Endothelial cell of umbilical vein (primary cell): ENCODE results near the gene ETV6. TPM values are rescaled to one million over a fixed set of nuclear protein-coding genes. Genes with fewer than 3 reads are reported as not detected.

ENCODE experiments used
- BruUV-seq: library from RNA; stranded (reverse); fragments of 400-500 nt; replicated peaks from 2 replicates; lab custom pipeline; 2021; lab: Mats Ljungman, UMichigan
- CTCF ChIA-PET: fragments of 300-600, 350-600 bp; sonication (Branson Sonifier 250); formaldehyde crosslinking; loops from one replicate; lab custom pipeline; 2021; ENCODE audit warnings: antibody characterized with exemption, inconsistent platforms; lab: Charles Lee
- POLR2A ChIA-PET: fragments of 300-600, 350-600 bp; sonication (Branson Sonifier 250); formaldehyde crosslinking; loops from one replicate; lab custom pipeline; 2021; ENCODE audit warnings: antibody characterized with exemption, inconsistent platforms; lab: Charles Lee
- DNase-seq: peaks from one replicate; pipeline ENCODE4 v3.0.0-alpha.2; 2011; ENCODE audit warnings: low read depth, low spot score
- FAIRE-seq: peaks from 2 replicates; lab custom pipeline; 2011; peaks lifted over from hg19 to GRCh38; lab: Jason Lieb, UNC
- H2AFZ ChIP-seq: 2 replicates; pipeline ENCODE4 v1.6.0; 2012; ENCODE audit warnings: low read depth, low read length, control low read depth, inconsistent platforms
- H3K27ac ChIP-seq: 2 replicates; pipeline ENCODE4 v1.5.1; 2011; ENCODE audit warnings: low read depth, mild to moderate bottlenecking, control low read depth, low read length, moderate library complexity; ENCODE audit not compliant: insufficient read depth
- H3K27me3 ChIP-seq, 2 experiments: 2 replicates each; pipeline versions ENCODE4 v1.6.0 to v1.6.1; 2011; ENCODE audit warnings: low read length in 2 of 2, mixed read lengths in 1 of 2; ENCODE audit not compliant: control insufficient read depth in 2 of 2, insufficient read depth in 2 of 2
- H3K36me3 ChIP-seq, 2 experiments: 2 replicates in 1 of 2; 3 replicates in 1 of 2; pipeline ENCODE4 v1.5.1; 2011; ENCODE audit warnings: low read length in 2 of 2, mild to moderate bottlenecking in 1 of 2, moderate library complexity in 1 of 2; ENCODE audit not compliant: control insufficient read depth in 2 of 2, insufficient read depth in 2 of 2; ENCODE audit errors: extremely low read depth in 1 of 2
- H3K4me1 ChIP-seq: 3 replicates; pipeline ENCODE4 v1.5.1; 2011; ENCODE audit warnings: mild to moderate bottlenecking, low read length; ENCODE audit not compliant: control insufficient read depth, insufficient read depth; ENCODE audit errors: extremely low read depth
- H3K4me2 ChIP-seq: 2 replicates; pipeline ENCODE4 v1.6.1; 2011; ENCODE audit warnings: low read length, control low read depth, mixed read lengths; ENCODE audit not compliant: insufficient read depth
- H3K4me3 ChIP-seq, 3 experiments: fragments of 200-600 bp in 1 of 3; sonication (generic), shearing (Covaris generic) in 1 of 3; replicated peaks in 1 of 3; 2 replicates each; pipeline ENCODE4 v1.5.1; 2011 to 2016; ENCODE audit warnings: control low read depth in 3 of 3, low read length in 3 of 3, mild to moderate bottlenecking in 2 of 3, inconsistent platforms in 1 of 3, low read depth in 1 of 3, moderate library complexity in 1 of 3; ENCODE audit not compliant: insufficient read depth in 1 of 3
- H3K79me2 ChIP-seq: 2 replicates; pipeline ENCODE4 v1.6.0; 2012; ENCODE audit warnings: low read length, inconsistent platforms; ENCODE audit not compliant: control insufficient read depth, insufficient read depth
- H3K9ac ChIP-seq: replicated peaks from 2 replicates; pipeline ENCODE3; 2011; ENCODE audit warnings: low read length, control low read depth; ENCODE audit not compliant: insufficient read depth; ENCODE audit errors: extremely low read depth
- H3K9me1 ChIP-seq: replicated peaks from 3 replicates; pipeline ENCODE4 v1.6.0; 2011; ENCODE audit warnings: mild to moderate bottlenecking, low read length; ENCODE audit not compliant: control insufficient read depth, insufficient read depth; ENCODE audit errors: extremely low read depth
- H3K9me3 ChIP-seq: replicated peaks from 2 replicates; pipeline ENCODE4 v1.5.1; 2012; ENCODE audit warnings: low read length, inconsistent platforms; ENCODE audit not compliant: control insufficient read depth, insufficient read depth
- H4K20me1 ChIP-seq: replicated peaks from 2 replicates; pipeline ENCODE3; 2011; ENCODE audit warnings: mild to moderate bottlenecking, low read length; ENCODE audit not compliant: control insufficient read depth, insufficient read depth; ENCODE audit errors: extremely low read depth
- CTCF ChIP-seq, 2 donors: IDR thresholded peaks; 1 replicate in 1 of 2; 2 replicates in 1 of 2; pipeline ENCODE4 v1.5.1; 2011; ENCODE audit warnings: low read length in 2 of 2, mild to moderate bottlenecking in 2 of 2, moderate library complexity in 2 of 2, control low read depth in 1 of 2, inconsistent platforms in 1 of 2, low read depth in 1 of 2; ENCODE audit not compliant: insufficient read depth in 1 of 2; ENCODE audit errors: extremely low read depth in 1 of 2
- EZH2 ChIP-seq: IDR thresholded peaks from 2 replicates; pipeline ENCODE4 v1.6.1; 2012; ENCODE audit warnings: borderline replicate concordance, low read depth, mild to moderate bottlenecking, moderate library complexity, low read length, inconsistent platforms; ENCODE audit not compliant: severe bottlenecking
- FOS ChIP-seq: IDR thresholded peaks from 2 replicates; pipeline ENCODE4 v1.6.1; 2011; ENCODE audit warnings: mild to moderate bottlenecking, low read length, moderate library complexity, borderline replicate concordance; ENCODE audit not compliant: insufficient read depth
- GATA2 ChIP-seq: IDR thresholded peaks from 2 replicates; pipeline ENCODE4 v1.7.0; 2011; ENCODE audit warnings: low read depth, mild to moderate bottlenecking, moderate library complexity, mixed read lengths, low read length; ENCODE audit not compliant: insufficient read length, insufficient read depth
- JUN ChIP-seq: IDR thresholded peaks from 2 replicates; pipeline ENCODE4 v1.6.1; 2011; ENCODE audit warnings: borderline replicate concordance, low read depth; ENCODE audit not compliant: insufficient read length, insufficient read depth
- MAX ChIP-seq: IDR thresholded peaks from 2 replicates; pipeline ENCODE4 v1.6.1; 2011; ENCODE audit not compliant: insufficient read depth, insufficient read length
- MYC ChIP-seq: IDR thresholded peaks from one replicate; pipeline ENCODE4 v1.6.1; 2011; ENCODE audit warnings: mild to moderate bottlenecking, low read depth, low read length
- POLR2A ChIP-seq: IDR thresholded peaks from 2 replicates; pipeline ENCODE4 v1.6.1; 2012; ENCODE audit warnings: low read depth, mild to moderate bottlenecking, control low read depth, low read length
- POLR2AphosphoS5 ChIP-seq: IDR thresholded peaks from 2 replicates; pipeline ENCODE4 v1.6.1; 2012; ENCODE audit warnings: low read depth, mild to moderate bottlenecking, control low read depth, low read length, moderate library complexity; ENCODE audit not compliant: insufficient read depth
- dilution Hi-C: fragments of 300-500 bp; cut with MboI; formaldehyde crosslinking; loops from one replicate; pipeline ENCODE4 v1.15.0; 2019; ENCODE audit warnings: low sequenced_read_pairs; ENCODE audit not compliant: extremely low pct_ligation_motif_present
- intact Hi-C: fragments of 100-400 bp; cut with micrococcal nuclease; formaldehyde crosslinking; loops from one replicate; pipeline ENCODE4 v1.10.0; 2022
- polyA plus RNA-seq, 4 experiments: library from polyadenylated mRNA; depleted of rRNA in 3 of 4; stranded (reverse) in 3 of 4; unstranded in 1 of 4; fragments of >200 nt; gene quantifications; 2 replicates each; pipeline versions ENCODE4 v1.2.1 to v1.2.3, GENCODE V29; 2011 to 2012; ENCODE audit warnings: missing spikeins in 1 of 4
- total RNA-seq: library from RNA; stranded (reverse); gene quantifications from 2 replicates; pipeline ENCODE4 v1.2.3, GENCODE V29; 2021

ETV6 gene
- total and polyA plus RNA-seq, 2 donors (not counting 3 experiments of a cell fraction or from before 2014, with no cell fraction given) = 15.9 to 57.1 TPM

GRCh38 chr12:11711651-11712327 lies 62.3 kb downstream of the ETV6 start:
- POLR2A ChIA-PET = no interaction called here
- Histone ChIP-seq H3K79me2 (peaks cover 73% of the 10 kb centered on the region), H3K4me3 (no peak overlapping the region), H4K20me1 (no peaks in the 10 kb centered on the region), H3K36me3 (peaks cover 0 to 8% of the 10 kb centered on the region in 2 experiments), H3K4me2 (no peak overlapping the region), H3K4me1 (peaks cover 6% of the 10 kb centered on the region), H2AFZ (no peak overlapping the region), H3K27ac (no peak overlapping the region), H3K9me1 (no peaks in the 10 kb centered on the region), H3K9me3 (no peaks in the 10 kb centered on the region), H3K9ac (no peak overlapping the region), H3K27me3 (no peaks in the 10 kb centered on the region)
- dilution Hi-C loops = no loop called here
- CTCF ChIA-PET = interaction anchor here (1.4 kb wide), 1 partner anchor 12 kb away, joined by 3 read pairs; no protein-coding TSS in a partner anchor
- TF ChIP-seq POLR2AphosphoS5 (no peak), GATA2 (no peak), POLR2A (no peak), EZH2 (no peak), MAX (no peak), MYC (no peak), JUN (no peak), CTCF (IDR thresholded peaks at IDR 0.05; ENCODE audit: extremely low read depth in 1 of 2, insufficient read depth in 1 of 2, low read depth in 1 of 2, low read length in 2 of 2) (no peak), FOS (no peak)
- BruUV-seq = no TSS peak
- FAIRE-seq = no peak
- DNase-seq = no peak
- intact Hi-C loops = no loop called here
